Stimulated activated CD4-positive, alpha-beta T cell treated with anti-CD3 and anti-CD28 coated beads, Interleukin-1b, Interleukin-23, amount 100 ng/mL, for 1 hour (primary cell): ENCODE results near the gene LCE1E.

ENCODE experiments used
- DNase-seq, 2 donors: peaks; one replicate each; pipeline ENCODE4 v3.0.0-alpha.2; 2020; ENCODE audit warnings: low read depth in 2 of 2

LCE1E gene

GRCh38 chr1:152777510-152778137, 8.4 kb upstream of the LCE1E start:
- DNase-seq, result no peak

GRCh38 chr1:152783095-152783494, 3.0 kb upstream of the LCE1E start:
- no peak for DNase-seq

- DNase-seq, result no peak
Measured at GRCh38 chr1:152795686-152796085, 9.6 kb downstream of the LCE1E start.

- DNase-seq, result no peak
Measured at GRCh38 chr1:152796421-152796820, 10.4 kb downstream of the LCE1E start, which contains the start of gene LCE1D. Gene LCE1D (plus strand): TSS chr1:152796721. CDS start chr1:152797795, 1,074 bp downstream.

GRCh38 chr1:152801333-152801732, 15.3 kb downstream of the LCE1E start:
- DNase-seq, result no peak

- no peak for DNase-seq
Measured at GRCh38 chr1:152806576-152806975, 20.5 kb downstream of the LCE1E start, which contains the start of gene LCE1C. Gene LCE1C (minus strand): TSS chr1:152806651. CDS start chr1:152805478, 1,173 bp downstream.

GRCh38 chr1:152811050-152811449, 25.0 kb downstream of the LCE1E start:
- DNase-seq, result no peak

- DNase-seq, result no peak
Measured at GRCh38 chr1:152811671-152812070, 25.6 kb downstream of the LCE1E start, which contains the start of gene LCE1B. Gene LCE1B (plus strand): TSS chr1:152811971. CDS start chr1:152812447, 476 bp downstream.

- DNase-seq, result no peak
Measured at GRCh38 chr1:152817309-152817708, 31.3 kb downstream of the LCE1E start.

GRCh38 chr1:152823294-152823693, 37.2 kb downstream of the LCE1E start:
- DNase-seq, result no peak

GRCh38 chr1:152824964-152825363, 38.9 kb downstream of the LCE1E start:
- DNase-seq, result no peak

GRCh38 chr1:152827173-152827572, 41.1 kb downstream of the LCE1E start, which contains the start of gene LCE1A:
Gene LCE1A (plus strand): TSS chr1:152827473. CDS start chr1:152827473, 0 bp downstream.
- DNase-seq, result no peak

GRCh38 chr1:152836870-152837269, 50.8 kb downstream of the LCE1E start:
- no peak for DNase-seq
